K562 (cell line): ENCODE measurements around the gene CSTPP1. TPM values are rescaled to one million over a fixed set of nuclear protein-coding genes. Genes with fewer than 3 reads are reported as not detected.

Experiments
- ATAC-seq: fragments of 200-7000 bp; cut with Tn5 transposase; 3 replicates; pipeline ENCODE4 v1.9.1; 2020; ENCODE audit warnings: moderate library complexity
- BruUV-seq: library from RNA; stranded (reverse); fragments of 400-500 nt; replicated peaks from 2 replicates; lab custom pipeline; 2021; lab: Mats Ljungman, UMichigan
- CTCF ChIA-PET: fragments of 300-600 bp; formaldehyde crosslinking; extraction: SDS; loops from one replicate; lab custom pipeline; 2021; ENCODE audit warnings: low intra/inter-chr PET ratio; lab: Yijun Ruan, JAX
- POLR2A ChIA-PET: fragments of 300-600, 350-650 bp; sonication (Branson Sonifier 250); formaldehyde crosslinking; extraction: SDS; loops from one replicate; lab custom pipeline; 2021; ENCODE audit warnings: antibody characterized with exemption, inconsistent platforms; lab: Yijun Ruan, JAX
- DNase-seq, 4 experiments: peaks; one replicate each; pipeline versions ENCODE4 v3.0.0 to v3.0.0-alpha.2; 2011 to 2018; ENCODE audit warnings: low spot score in 3 of 4, mixed read lengths in 3 of 4; ENCODE audit errors: extremely low read depth in 1 of 4
- FAIRE-seq: peaks from 2 replicates; lab custom pipeline; 2011; peaks lifted over from hg19 to GRCh38; lab: Jason Lieb, UNC
- H2AFZ ChIP-seq: 2 replicates; pipeline ENCODE4 v1.6.0; 2011; ENCODE audit warnings: low read depth, low read length, control low read depth, inconsistent platforms
- H3K27ac ChIP-seq: fragments of 200-600 bp; 3 replicates; pipeline ENCODE4 v1.8.0; 2011; ENCODE audit warnings: low read depth, mild to moderate bottlenecking, control low read depth, inconsistent platforms, low read length, moderate library complexity, mixed read lengths; ENCODE audit errors: extremely low read depth
- H3K27me3 ChIP-seq, 2 experiments: fragments of 300-600 bp in 1 of 2; 2 replicates in 1 of 2; 3 replicates in 1 of 2; pipeline versions ENCODE4 v1.6.0 to v1.8.0; 2011; ENCODE audit warnings: inconsistent platforms in 2 of 2, low read length in 2 of 2, mild to moderate bottlenecking in 1 of 2, mixed read lengths in 1 of 2, moderate library complexity in 1 of 2; ENCODE audit not compliant: control insufficient read depth in 2 of 2, insufficient read depth in 2 of 2
- H3K36me3 ChIP-seq: fragments of 300-600 bp; 3 replicates; pipeline ENCODE4 v1.8.0; 2011; ENCODE audit warnings: mild to moderate bottlenecking, low read length, inconsistent platforms; ENCODE audit not compliant: control insufficient read depth, insufficient read depth
- H3K4me1 ChIP-seq, 2 experiments: fragments of 200-600 bp in 1 of 2; replicated peaks in 1 of 2; 2 replicates in 1 of 2; 3 replicates in 1 of 2; pipeline versions ENCODE4 v1.5.1 to v1.8.0; 2011; ENCODE audit warnings: inconsistent platforms in 2 of 2, low read length in 2 of 2, mild to moderate bottlenecking in 1 of 2, mixed read lengths in 1 of 2, moderate library complexity in 1 of 2; ENCODE audit not compliant: control insufficient read depth in 2 of 2, insufficient read depth in 2 of 2
- H3K4me2 ChIP-seq: 2 replicates; pipeline ENCODE4 v1.6.1; 2011; ENCODE audit warnings: low read length, control low read depth, inconsistent platforms, mixed read lengths; ENCODE audit not compliant: insufficient read depth
- H3K4me3 ChIP-seq: fragments of 200-600 bp; sonication (generic), shearing (Covaris generic); 2 replicates; pipeline ENCODE4 v1.5.1; 2016; ENCODE audit warnings: control low read depth, inconsistent platforms
- H3K79me2 ChIP-seq: fragments of 200-600 bp; 3 replicates; pipeline ENCODE4 v1.8.0; 2011; ENCODE audit warnings: low read length, inconsistent platforms; ENCODE audit not compliant: control insufficient read depth, insufficient read depth
- H3K9ac ChIP-seq, 2 experiments: 2 replicates each; pipeline versions ENCODE4 v1.6.0 to v1.6.1; 2011; ENCODE audit warnings: low read depth in 2 of 2, low read length in 2 of 2, control low read depth in 1 of 2, inconsistent platforms in 1 of 2, mild to moderate bottlenecking in 1 of 2, mixed read lengths in 1 of 2; ENCODE audit not compliant: insufficient read depth in 1 of 2
- H3K9me1 ChIP-seq: one replicate; pipeline ENCODE4 v1.6.0; 2011; ENCODE audit warnings: inconsistent platforms, mild to moderate bottlenecking, low read length, moderate library complexity; ENCODE audit not compliant: control insufficient read depth, insufficient read depth
- H3K9me3 ChIP-seq: replicated peaks from 2 replicates; pipeline ENCODE4 v1.5.1; 2011; ENCODE audit warnings: low read depth, low read length, inconsistent platforms; ENCODE audit not compliant: control insufficient read depth, insufficient read depth
- H4K20me1 ChIP-seq: replicated peaks from 2 replicates; pipeline ENCODE4 v1.6.1; 2011; ENCODE audit warnings: low read length, inconsistent platforms, mixed read lengths; ENCODE audit not compliant: control insufficient read depth, insufficient read depth
- CBFA2T2 ChIP-seq: fragments of 450-650 bp; conservative IDR thresholded peaks from 2 replicates; pipeline ENCODE4 v1.6.1; 2017; ENCODE audit warnings: mild to moderate bottlenecking
- CBX2 ChIP-seq: fragments of 200-600 bp; sonication (generic); IDR thresholded peaks from one replicate; pipeline ENCODE4 v1.6.1; 2012; ENCODE audit warnings: mild to moderate bottlenecking, low read length, inconsistent platforms; ENCODE audit not compliant: insufficient read depth, poor library complexity, severe bottlenecking
- PPARD ChIP-seq: fragments of 250-450 bp; sonication (Bioruptor Pico); IDR thresholded peaks from 2 replicates; pipeline ENCODE4 v1.8.0; 2022; ENCODE audit warnings: inconsistent platforms, mild to moderate bottlenecking, moderate library complexity
- SIN3B ChIP-seq: fragments of 450-650 bp; IDR thresholded peaks from 2 replicates; pipeline ENCODE4 v1.6.1; 2017; ENCODE audit warnings: low read depth, mild to moderate bottlenecking, moderate library complexity
- SIX5 ChIP-seq, 2 experiments: IDR thresholded peaks; 2 replicates each; pipeline ENCODE4 v1.6.1; 2011; ENCODE audit warnings: low read length in 2 of 2, borderline replicate concordance in 1 of 2, low read depth in 1 of 2, mild to moderate bottlenecking in 1 of 2, moderate library complexity in 1 of 2; ENCODE audit not compliant: insufficient read depth in 1 of 2
- SRSF1 ChIP-seq: fragments of 200-400 bp; formaldehyde crosslinking; IDR thresholded peaks from 2 replicates; pipeline ENCODE4 v1.6.1; 2017; ENCODE audit warnings: mild to moderate bottlenecking, low read depth, low read length, moderate library complexity
- TFAP4 ChIP-seq: sonication (generic); formaldehyde crosslinking; IDR thresholded peaks from 2 replicates; pipeline ENCODE4 v1.8.0; 2022; ENCODE audit warnings: missing genetic modification reagents, mild to moderate bottlenecking, moderate library complexity, borderline replicate concordance
- TOE1 ChIP-seq, 2 experiments: fragments of 450-650 bp in 1 of 2; sonication (generic) in 1 of 2; formaldehyde crosslinking in 1 of 2; IDR thresholded peaks; 2 replicates each; pipeline versions ENCODE4 v1.7.1 to v1.8.0; 2016 to 2022; ENCODE audit warnings: borderline replicate concordance in 2 of 2, mild to moderate bottlenecking in 2 of 2, antibody characterized with exemption in 1 of 2, inconsistent platforms in 1 of 2, low read depth in 1 of 2, missing genetic modification reagents in 1 of 2, moderate library complexity in 1 of 2
- TSC22D4 ChIP-seq: fragments of 450-650 bp; IDR thresholded peaks from 2 replicates; pipeline ENCODE4 v1.6.1; 2016; ENCODE audit warnings: missing genetic modification characterization, missing biosample characterization, control low read depth
- TSHZ1 ChIP-seq: fragments of 250-450 bp; sonication (Bioruptor Pico); IDR thresholded peaks from 2 replicates; pipeline ENCODE4 v1.4.0; 2020; ENCODE audit warnings: mild to moderate bottlenecking, moderate library complexity
- ZNF184 ChIP-seq: sonication (generic); formaldehyde crosslinking; IDR thresholded peaks from 2 replicates; pipeline ENCODE4 v1.5.0; 2020; ENCODE audit warnings: missing genetic modification reagents
- ZNF77 ChIP-seq: fragments of 250-450 bp; sonication (Bioruptor Pico); IDR thresholded peaks from 2 replicates; pipeline ENCODE4 v1.5.0; 2020
- WGBS: fragments of 100-300 bp; shearing (Covaris generic); methylation state at CpG from one replicate; pipeline ENCODE4 v1.1.6; 2016; ENCODE audit warnings: low coverage, mixed read lengths; ENCODE audit not compliant: insufficient coverage; ENCODE audit errors: missing lambda C conversion rate; 5-methylcytosine and 5-hydroxymethylcytosine counted together
- in situ Hi-C: fragments of 300-500 bp; cut with MboI; formaldehyde crosslinking; loops from 4 replicates; pipeline ENCODE4 v1.15.0; 2018; ENCODE audit warnings: inconsistent platforms, mixed read lengths
- intact Hi-C: fragments of 100-400 bp; cut with micrococcal nuclease; formaldehyde crosslinking; loops from 2 replicates; pipeline ENCODE4 v1.14.2; 2022
- polyA plus RNA-seq, 8 experiments: library from polyadenylated mRNA; depleted of rRNA in 4 of 8; stranded (reverse) in 5 of 8; unstranded in 3 of 8; fragments of >200 nt; fragmentation: Nextera tagmentation in 2 of 8; fragmentation: Illumina TruSeq in 1 of 8; extraction: Ambion mirVana in 2 of 8; extraction: Trizol in 1 of 8; gene quantifications; 2 replicates each; pipeline versions ENCODE4 v1.2.1 to v1.2.3, GENCODE V29; 2011 to 2014; ENCODE audit warnings: inconsistent platforms in 1 of 8, missing spikeins in 1 of 8
- total RNA-seq, 7 experiments: library from RNA; depleted of rRNA in 6 of 7; stranded (reverse); fragments of >200 nt in 6 of 7; fragmentation: Illumina TruSeq in 2 of 7; extraction: Trizol in 2 of 7; gene quantifications; 2 replicates each; pipeline versions ENCODE4 v1.2.1 to v1.2.3, GENCODE V29; 2011 to 2021; ENCODE audit warnings: low replicate concordance in 1 of 7

The CSTPP1 gene
- total and polyA plus RNA-seq, 9 of the 15 experiments (the other 6 are each of a cell fraction or from before 2014, with no cell fraction given) = 6.5 to 17.8 (median 9.2) TPM

- Histone ChIP-seq H4K20me1 (no peaks in the 10 kb centered on the region), H3K9me3 (no peaks in the 10 kb centered on the region), H2AFZ (no peak overlapping the region), H3K4me2 (no peak overlapping the region), H3K27me3 (peaks cover 2 to 7% of the 10 kb centered on the region in 2 experiments; a peak in 2 of 5 replicates), H3K4me1 (peaks cover 7 to 43% of the 10 kb centered on the region in 2 experiments), H3K27ac (no peak overlapping the region), H3K9me1 (no peaks in the 10 kb centered on the region), H3K4me3 (peak overlapping the region; percentile 61; the same call in 1 of the 2 replicates), H3K36me3 (no peaks in the 10 kb centered on the region), H3K79me2 (no peaks in the 10 kb centered on the region), H3K9ac (peak overlapping the region in 1 of 2 experiments; percentile 93; a peak in 2 of 4 replicates)
- ATAC-seq (no peak), FAIRE-seq (no peak), DNase-seq (no peak)
- ChIA-PET POLR2A (interaction anchor here (0.9 to 2.0 kb wide), 3 partner anchors 13 to 30 kb away, joined by 4 to 7 read pairs (median 5); partner anchors contain the start of gene DDB2), CTCF (no interaction called here)
- no TSS peak for BruUV-seq
- in situ Hi-C loops = no loop called here
- intact Hi-C loops = no loop called here
- TF ChIP-seq TOE1 (IDR thresholded peaks at IDR 0.05; ENCODE audit: borderline replicate concordance) (no peak), TOE1 (CRISPR knock-in tag; IDR thresholded peaks at IDR 0.05; ENCODE audit: borderline replicate concordance, low read depth) (no peak), ZNF184 (no peak), CBFA2T2 (no peak), CBX2 (no peak), TFAP4 (no peak; the same call in 1 of the 2 replicates), SIN3B (no peak), ZNF77 (CRISPR knock-in tag) (no peak), SRSF1 (no peak), TSC22D4 (no peak), TSHZ1 (CRISPR knock-in tag) (no peak), SIX5 (IDR thresholded peaks at IDR 0.05; ENCODE audit: borderline replicate concordance in 1 of 2, insufficient read depth in 1 of 2, low read depth in 1 of 2, low read length in 2 of 2) (no peak), PPARD (no peak)
- WGBS = 84% methylated on average over 11 of the region's 13 CpGs
Observed at GRCh38 chr11:47184711-47185304, 248.2 kb downstream of the CSTPP1 start.
